ENCODE results near the gene MORN3. TPM values are rescaled to one million over a fixed set of nuclear protein-coding genes. Genes with fewer than 3 reads are reported as not detected.

MORN3 gene
- total and polyA plus RNA-seq, 2 experiments from 2014 or later: 0.58 TPM; not detected in 1

GRCh38 chr12:121653999-121654398, 15.5 kb downstream of the MORN3 start:
- H3K4me1 ChIP-seq (ENCODE audit: insufficient read depth): no peaks in the 10 kb centered on the region
- H3K9me2 ChIP-seq (ENCODE audit: insufficient read depth): no peaks in the 10 kb centered on the region
- in situ Hi-C loops (cut with MboI): no loop called here
- no peak overlapping the region for H3K9ac ChIP-seq
- no peak overlapping the region for H3K4me3 ChIP-seq
- H3K79me2 ChIP-seq (ENCODE audit: insufficient read depth): no peaks in the 10 kb centered on the region
- H3K4me2 ChIP-seq (ENCODE audit: unreplicated experiment): no peak overlapping the region
- H3F3A ChIP-seq (ENCODE audit: insufficient read depth): no peaks in the 10 kb centered on the region
- H3K9me3 ChIP-seq (ENCODE audit: low read depth): no peaks in the 10 kb centered on the region
- WGBS, 2 experiments (ENCODE audit: low coverage in 1 of 2, low lambda C conversion rate in 2 of 2, missing lambda C conversion rate in 2 of 2): 72 to 75% methylated on average over 7 to 18 of the region's 18 CpGs
- no peaks in the 10 kb centered on the region for H3K27me3 ChIP-seq (replicated peaks; ENCODE audit: insufficient read depth)
- TF ChIP-seq EZH2 (IDR thresholded peaks at IDR 0.05; ENCODE audit: insufficient read depth, poor library complexity, severe bottlenecking) (no peak), EZH2phosphoT487 (IDR thresholded peaks at IDR 0.05; ENCODE audit: insufficient read depth, low read depth) (no peak)
- no peak overlapping the region for H3K27ac ChIP-seq
- no peaks in the 10 kb centered on the region for H3K36me3 ChIP-seq (ENCODE audit: low read depth)
- H4K20me1 ChIP-seq (ENCODE audit: insufficient read depth): no peaks in the 10 kb centered on the region
- H2AFZ ChIP-seq: no peak overlapping the region
- DNase-seq: peak; percentile 9

- H3K9ac ChIP-seq: no peak overlapping the region
- H3K79me2 ChIP-seq (ENCODE audit: insufficient read depth): no peaks in the 10 kb centered on the region
- 62 to 70% methylated on average over 13 to 16 of the region's 16 CpGs for WGBS, 2 experiments (ENCODE audit: low coverage in 1 of 2, low lambda C conversion rate in 2 of 2, missing lambda C conversion rate in 2 of 2)
- H3K27ac ChIP-seq: no peak overlapping the region
- H3K36me3 ChIP-seq (ENCODE audit: low read depth): no peaks in the 10 kb centered on the region
- H3F3A ChIP-seq (ENCODE audit: insufficient read depth): no peaks in the 10 kb centered on the region
- H3K4me1 ChIP-seq (ENCODE audit: insufficient read depth): no peaks in the 10 kb centered on the region
- TF ChIP-seq EZH2phosphoT487 (IDR thresholded peaks at IDR 0.05; ENCODE audit: insufficient read depth, low read depth): no peak
- no peak for TF ChIP-seq EZH2 (IDR thresholded peaks at IDR 0.05; ENCODE audit: insufficient read depth, poor library complexity, severe bottlenecking)
- in situ Hi-C loops (cut with MboI): no loop called here
- H3K27me3 ChIP-seq (replicated peaks; ENCODE audit: insufficient read depth): no peaks in the 10 kb centered on the region
- DNase-seq: no peak
- H4K20me1 ChIP-seq (ENCODE audit: insufficient read depth): no peaks in the 10 kb centered on the region
- H3K9me2 ChIP-seq (ENCODE audit: insufficient read depth): no peaks in the 10 kb centered on the region
- no peaks in the 10 kb centered on the region for H3K9me3 ChIP-seq (ENCODE audit: low read depth)
- no peak overlapping the region for H3K4me3 ChIP-seq
- H3K4me2 ChIP-seq (ENCODE audit: unreplicated experiment): no peak overlapping the region
- H2AFZ ChIP-seq: no peak overlapping the region
Observed at GRCh38 chr12:121652767-121653497, 16.5 kb downstream of the MORN3 start.

GRCh38 chr12:121651320-121651719, 18.1 kb downstream of the MORN3 start:
- DNase-seq: no peak
- H3K9me3 ChIP-seq (ENCODE audit: low read depth): no peaks in the 10 kb centered on the region
- no peak overlapping the region for H3K4me3 ChIP-seq
- no peaks in the 10 kb centered on the region for H4K20me1 ChIP-seq (ENCODE audit: insufficient read depth)
- H2AFZ ChIP-seq: no peak overlapping the region
- TF ChIP-seq EZH2phosphoT487 (IDR thresholded peaks at IDR 0.05; ENCODE audit: insufficient read depth, low read depth) (no peak), EZH2 (IDR thresholded peaks at IDR 0.05; ENCODE audit: insufficient read depth, poor library complexity, severe bottlenecking) (no peak)
- no peak overlapping the region for H3K27ac ChIP-seq
- no peaks in the 10 kb centered on the region for H3K27me3 ChIP-seq (replicated peaks; ENCODE audit: insufficient read depth)
- H3F3A ChIP-seq (ENCODE audit: insufficient read depth): no peaks in the 10 kb centered on the region
- WGBS, 2 experiments (ENCODE audit: low coverage in 1 of 2, low lambda C conversion rate in 2 of 2, missing lambda C conversion rate in 2 of 2): 90 to 96% methylated on average over 8 of the region's 8 CpGs
- H3K79me2 ChIP-seq (ENCODE audit: insufficient read depth): no peaks in the 10 kb centered on the region
- H3K9me2 ChIP-seq (ENCODE audit: insufficient read depth): no peaks in the 10 kb centered on the region
- no peaks in the 10 kb centered on the region for H3K36me3 ChIP-seq (ENCODE audit: low read depth)
- no peak overlapping the region for H3K4me2 ChIP-seq (ENCODE audit: unreplicated experiment)
- in situ Hi-C loops (cut with MboI): no loop called here
- H3K9ac ChIP-seq: no peak overlapping the region
- no peaks in the 10 kb centered on the region for H3K4me1 ChIP-seq (ENCODE audit: insufficient read depth)

- WGBS, 2 experiments (ENCODE audit: low coverage in 1 of 2, low lambda C conversion rate in 2 of 2, missing lambda C conversion rate in 2 of 2): 94 to 97% methylated on average over 8 of the region's 8 CpGs
- in situ Hi-C loops (cut with MboI): no loop called here
- DNase-seq: no peak
Observed at GRCh38 chr12:121649819-121650353, 19.6 kb downstream of the MORN3 start.

More at GRCh38 chr12:121649819-121650353, 19.6 kb downstream of the MORN3 start:
- Histone ChIP-seq H3K79me2 (ENCODE audit: insufficient read depth) (no peaks in the 10 kb centered on the region), H3K4me1 (ENCODE audit: insufficient read depth) (no peaks in the 10 kb centered on the region), H3F3A (ENCODE audit: insufficient read depth) (no peaks in the 10 kb centered on the region), H3K9me2 (ENCODE audit: insufficient read depth) (no peaks in the 10 kb centered on the region), H3K4me2 (ENCODE audit: unreplicated experiment) (no peak overlapping the region), H3K9ac (no peak overlapping the region), H3K27ac (no peak overlapping the region), H3K9me3 (ENCODE audit: low read depth) (no peaks in the 10 kb centered on the region), H2AFZ (no peak overlapping the region), H3K27me3 (replicated peaks; ENCODE audit: insufficient read depth) (no peaks in the 10 kb centered on the region), H3K36me3 (ENCODE audit: low read depth) (no peaks in the 10 kb centered on the region), H4K20me1 (ENCODE audit: insufficient read depth) (no peaks in the 10 kb centered on the region), H3K4me3 (no peak overlapping the region)
- no peak for TF ChIP-seq EZH2phosphoT487 (IDR thresholded peaks at IDR 0.05; ENCODE audit: insufficient read depth, low read depth)
- no peak for TF ChIP-seq EZH2 (IDR thresholded peaks at IDR 0.05; ENCODE audit: insufficient read depth, poor library complexity, severe bottlenecking)

All from GM23248 (cell line).